GM21390 (cell line): ENCODE results near the gene ROR1.
"Not testable (repeated sequence)": the region's sequence is repeated elsewhere in the genome, so short reads cannot be mapped to it uniquely, and the experiment has no call there.

ENCODE experiments used
- ATAC-seq: cut with Tn5 transposase; IDR thresholded peaks from one replicate; pipeline ENCODE4 v1.9.1; 2021; ENCODE audit not compliant: unreplicated experiment

Gene ROR1

DNA sequence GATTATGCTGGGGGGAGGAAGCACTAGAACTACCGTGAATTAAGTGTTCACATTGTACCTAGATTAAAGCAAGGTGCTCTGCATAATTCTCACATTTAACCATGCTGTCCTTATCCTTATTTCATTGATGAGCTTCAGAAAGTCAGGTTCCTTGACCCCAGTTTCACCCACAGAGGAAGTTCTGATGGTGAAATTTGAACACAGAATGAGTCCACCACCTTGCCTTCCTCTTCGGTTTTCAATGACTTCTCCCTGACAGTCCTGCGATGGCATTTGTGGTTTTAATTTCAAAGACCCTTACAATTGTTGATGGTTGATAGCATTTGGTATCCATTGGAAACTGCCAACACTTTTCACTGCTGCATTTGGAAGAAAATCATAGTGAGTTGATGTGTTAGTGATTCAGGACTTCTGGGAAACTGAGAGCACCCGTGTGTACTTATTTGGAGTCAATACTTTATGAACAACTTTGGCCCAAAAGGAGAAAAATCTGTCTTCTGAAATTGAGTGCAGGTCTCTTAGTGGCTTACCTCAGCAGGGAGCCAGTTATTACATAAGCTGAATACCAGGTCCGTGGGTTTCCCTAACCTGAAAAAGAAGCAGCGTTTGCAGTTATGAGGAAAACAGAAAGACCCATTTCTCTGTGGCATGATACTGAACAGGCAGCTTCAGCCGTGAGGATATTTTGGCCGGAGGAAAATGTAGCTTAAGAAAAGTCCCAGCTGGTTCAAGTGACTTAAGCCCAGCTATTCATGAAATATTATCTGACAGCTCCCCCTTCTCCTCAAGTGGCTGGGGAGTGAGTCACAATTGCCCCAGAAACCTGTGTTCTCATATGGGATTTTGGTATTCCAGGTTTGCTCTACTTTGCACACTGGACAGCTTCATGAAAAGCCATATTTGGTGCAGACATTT is 47.5 kb downstream of the ROR1 start:
- ATAC-seq = no peak

DNA sequence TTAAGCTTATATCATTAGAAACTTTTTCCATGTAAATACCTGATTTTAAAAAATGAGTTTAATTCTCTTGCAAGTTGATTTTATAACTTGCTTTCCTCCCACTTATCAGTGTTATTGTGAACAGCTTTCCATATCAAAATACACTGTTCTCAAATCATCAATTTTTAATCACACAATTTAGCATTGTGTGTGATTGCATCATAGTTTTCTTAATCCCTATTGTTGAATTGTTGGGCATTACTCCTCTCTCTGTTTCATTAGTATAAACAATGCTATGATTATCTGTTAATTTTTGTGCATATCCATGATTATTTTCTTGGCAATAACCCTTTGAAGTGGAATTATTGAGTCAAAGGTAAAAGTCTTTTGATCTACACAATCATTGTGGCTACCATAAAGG is 48.7 kb downstream of the ROR1 start:
- ATAC-seq = no peak

DNA sequence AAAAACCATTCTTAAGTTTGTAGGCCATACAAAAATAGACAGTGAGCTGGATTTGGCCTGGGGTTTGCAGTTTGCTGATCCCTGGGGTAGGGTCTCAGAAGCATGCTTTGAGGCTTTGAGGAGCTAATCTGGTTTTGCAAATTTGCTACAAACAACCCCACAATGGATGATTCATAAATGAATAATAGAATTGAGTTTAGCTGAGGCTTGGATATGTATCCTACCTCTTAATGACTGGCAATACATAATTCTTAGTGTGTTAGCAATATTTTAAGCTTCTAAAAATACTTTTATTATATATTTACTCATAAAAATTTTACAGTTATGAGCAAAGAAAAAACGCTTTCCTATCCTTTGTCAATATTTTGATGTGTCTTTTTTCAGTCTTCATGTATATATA is 50.6 kb downstream of the ROR1 start:
- no peak for ATAC-seq

DNA sequence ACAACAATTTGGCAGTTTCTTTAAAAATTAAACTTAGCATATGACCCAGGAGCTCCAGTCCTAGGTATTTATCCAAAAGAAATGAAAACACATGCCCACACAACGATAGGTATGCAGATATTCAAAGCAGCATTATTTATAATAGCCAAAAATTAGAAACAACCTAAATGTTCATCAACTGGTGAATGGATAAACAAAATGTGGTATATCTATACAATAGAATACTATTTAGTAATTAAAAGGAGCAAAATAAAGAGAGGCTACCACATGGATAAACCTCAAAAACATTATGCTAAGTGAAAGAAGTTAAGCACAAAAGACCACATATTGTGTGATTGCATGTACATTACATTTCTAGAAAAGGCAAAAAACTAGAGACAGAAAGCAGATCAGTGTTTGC is 51.3 kb downstream of the ROR1 start:
- no peak for ATAC-seq

DNA sequence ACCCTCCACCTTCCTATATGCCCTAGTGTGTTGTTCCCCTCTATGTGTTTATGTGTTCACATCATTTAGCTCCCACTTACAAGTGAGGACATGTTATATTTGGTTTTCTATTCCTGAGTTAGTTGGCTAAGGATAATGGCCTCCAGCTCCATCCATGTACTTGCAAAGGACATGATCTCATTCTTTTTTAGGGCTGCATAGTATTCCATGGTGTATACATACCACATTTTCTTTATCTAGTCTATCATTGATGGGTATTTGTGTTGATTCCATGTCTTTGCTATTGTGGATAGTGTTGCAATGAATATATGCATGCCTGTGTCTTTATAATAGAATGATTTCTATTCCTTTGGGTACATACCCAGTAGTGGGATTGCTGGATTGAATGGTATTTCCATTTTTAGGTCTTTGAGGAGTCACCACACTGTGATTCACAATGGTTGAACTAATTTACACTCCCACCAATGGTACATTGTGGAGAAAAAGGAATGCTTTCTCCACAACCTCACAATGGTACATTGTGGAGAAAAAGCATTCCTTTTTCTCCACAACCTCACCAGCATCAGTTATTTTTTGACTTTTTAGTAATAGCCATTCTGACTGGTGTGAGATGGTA is 52.5 kb downstream of the ROR1 start:
- ATAC-seq = not testable (repeated sequence)

DNA sequence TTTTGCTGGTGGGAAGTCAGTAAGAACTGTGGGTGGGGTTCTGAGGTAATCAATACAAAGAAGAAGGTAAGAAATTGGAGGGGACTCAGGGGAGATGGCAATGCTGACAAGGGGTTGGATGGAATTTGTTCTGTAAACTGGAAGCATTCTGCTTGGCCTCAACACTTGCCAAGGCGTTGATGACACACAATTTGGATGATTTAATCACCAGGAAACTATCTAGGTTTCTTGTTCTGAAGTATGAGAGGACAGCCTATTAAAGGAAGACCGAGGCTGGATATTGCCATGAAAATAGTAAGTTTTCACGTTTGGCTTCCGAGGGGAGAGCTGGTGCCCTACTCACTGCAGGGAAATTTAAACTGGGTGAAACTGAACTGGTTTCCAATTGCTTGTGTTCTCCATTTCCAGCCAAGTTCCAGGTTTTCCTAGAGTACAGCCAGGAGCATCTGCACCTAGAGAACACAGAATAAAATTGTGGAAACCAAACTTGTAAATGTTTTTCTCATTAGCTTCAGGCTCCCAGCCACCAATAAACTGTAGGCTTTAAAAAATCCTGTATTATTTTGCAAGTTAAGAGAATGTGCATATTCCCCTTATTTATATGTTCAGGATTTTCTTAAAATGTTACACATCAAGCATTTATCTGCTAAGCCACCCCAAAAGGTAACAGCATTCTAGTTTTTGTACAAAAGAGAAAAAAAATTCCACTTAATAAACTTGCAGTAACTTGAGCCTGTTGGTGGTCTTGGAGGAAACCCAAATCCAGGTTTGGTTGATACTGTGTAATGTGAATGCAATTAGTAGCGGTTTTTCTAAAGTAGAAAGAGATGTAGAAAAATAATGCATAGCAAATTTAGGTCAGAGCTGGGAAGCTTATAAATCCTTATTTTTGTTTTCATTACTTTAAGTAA is 53.8 kb downstream of the ROR1 start:
- ATAC-seq = no peak

DNA sequence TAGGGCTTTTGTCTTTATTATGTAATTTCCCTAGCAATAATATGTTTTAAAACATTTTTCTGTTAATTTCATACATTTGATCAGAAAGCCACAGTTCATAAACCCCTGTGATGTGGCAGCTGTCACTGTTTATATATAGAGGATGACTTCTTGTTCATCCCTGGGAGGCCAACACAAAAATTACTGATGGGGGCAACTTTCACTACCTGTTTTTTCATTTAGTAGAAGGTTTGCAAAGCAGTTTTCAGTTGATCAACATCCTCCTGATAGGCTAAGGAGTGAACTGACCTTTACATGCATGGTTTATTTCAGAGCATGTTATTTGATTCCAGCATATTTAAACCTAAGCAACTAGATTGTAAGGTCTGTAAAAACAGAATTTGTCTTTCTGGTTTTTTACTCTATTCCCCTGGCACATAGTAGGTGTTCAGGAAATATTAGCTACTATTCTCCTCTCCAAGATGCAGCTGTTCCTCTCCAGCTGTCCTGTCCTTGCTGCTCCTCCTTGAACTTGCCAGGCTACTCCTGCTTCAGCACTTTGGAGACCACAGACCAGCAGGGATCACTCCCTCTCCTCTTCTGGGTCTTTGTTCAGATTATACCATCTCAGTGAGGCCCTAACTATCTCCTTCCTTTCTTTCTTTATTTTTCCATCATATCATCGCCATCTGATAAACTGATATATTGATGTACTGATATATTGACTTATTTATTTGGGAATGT is 54.7 kb downstream of the ROR1 start:
- peak; percentile 88 for ATAC-seq

DNA sequence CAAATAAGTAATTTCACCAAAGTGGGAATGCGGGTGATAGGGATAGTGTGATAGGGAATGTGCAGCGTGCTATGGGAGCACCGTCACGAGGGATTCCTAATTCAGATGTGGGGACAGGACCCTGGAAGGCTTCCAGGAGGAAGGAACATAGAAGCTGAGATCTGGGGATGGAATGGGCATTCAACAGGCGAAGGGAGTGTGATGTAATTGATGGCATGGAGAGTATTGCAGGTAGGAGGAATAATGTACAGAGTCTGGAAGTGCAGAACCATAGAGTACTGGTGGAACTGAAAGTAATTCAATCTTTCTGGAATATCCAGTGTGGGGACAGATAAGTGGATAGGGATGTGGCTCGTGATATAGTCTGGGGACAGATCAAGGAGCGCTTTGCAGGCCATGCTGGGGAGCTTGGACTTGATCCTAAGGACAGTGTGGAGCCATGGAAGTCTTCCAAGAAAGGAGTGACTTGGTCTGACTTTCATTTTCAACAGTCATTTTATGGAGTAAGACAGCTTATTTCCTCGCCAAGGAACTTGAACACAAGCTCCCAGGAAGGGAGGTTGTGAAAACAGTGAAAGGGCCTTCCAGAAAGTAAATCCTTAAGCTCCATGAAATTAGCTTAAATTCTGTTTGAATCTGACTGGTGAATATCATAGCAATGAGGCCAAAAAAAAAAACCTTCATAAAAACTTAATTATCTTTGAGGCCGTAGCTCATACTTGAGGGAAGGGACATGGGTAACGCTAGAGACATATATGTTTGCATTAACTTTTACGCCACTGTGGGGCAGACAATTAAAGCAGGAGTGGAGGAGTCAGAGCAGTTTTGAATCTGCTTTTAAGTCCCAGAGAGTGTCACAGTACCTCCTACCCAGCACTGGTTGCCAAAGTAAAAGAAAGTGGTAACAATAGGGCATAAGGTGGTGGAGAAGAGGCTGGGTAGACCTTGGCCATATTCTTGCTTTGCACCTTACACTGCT is 55.8 kb downstream of the ROR1 start:
- no peak for ATAC-seq

DNA sequence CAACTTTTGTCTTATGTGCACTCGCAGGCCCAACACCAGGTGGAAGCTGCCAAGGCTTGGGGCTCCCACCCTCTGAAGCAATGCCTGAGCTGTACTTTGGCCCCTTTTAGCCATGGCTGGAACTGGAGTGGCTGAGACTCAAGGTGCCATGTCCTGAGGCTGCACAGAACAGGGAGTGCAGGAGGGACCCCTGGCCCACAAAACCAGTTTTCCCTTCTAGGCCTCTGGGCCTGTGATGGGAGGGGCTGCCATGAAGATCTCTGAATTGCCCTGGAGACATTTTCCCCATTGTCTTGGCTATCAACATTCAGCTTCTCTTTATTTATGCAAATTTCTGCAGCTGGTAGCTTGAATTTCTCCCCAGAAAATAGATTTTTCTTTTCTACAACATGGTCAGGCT is 57.6 kb downstream of the ROR1 start:
- ATAC-seq = no peak

DNA sequence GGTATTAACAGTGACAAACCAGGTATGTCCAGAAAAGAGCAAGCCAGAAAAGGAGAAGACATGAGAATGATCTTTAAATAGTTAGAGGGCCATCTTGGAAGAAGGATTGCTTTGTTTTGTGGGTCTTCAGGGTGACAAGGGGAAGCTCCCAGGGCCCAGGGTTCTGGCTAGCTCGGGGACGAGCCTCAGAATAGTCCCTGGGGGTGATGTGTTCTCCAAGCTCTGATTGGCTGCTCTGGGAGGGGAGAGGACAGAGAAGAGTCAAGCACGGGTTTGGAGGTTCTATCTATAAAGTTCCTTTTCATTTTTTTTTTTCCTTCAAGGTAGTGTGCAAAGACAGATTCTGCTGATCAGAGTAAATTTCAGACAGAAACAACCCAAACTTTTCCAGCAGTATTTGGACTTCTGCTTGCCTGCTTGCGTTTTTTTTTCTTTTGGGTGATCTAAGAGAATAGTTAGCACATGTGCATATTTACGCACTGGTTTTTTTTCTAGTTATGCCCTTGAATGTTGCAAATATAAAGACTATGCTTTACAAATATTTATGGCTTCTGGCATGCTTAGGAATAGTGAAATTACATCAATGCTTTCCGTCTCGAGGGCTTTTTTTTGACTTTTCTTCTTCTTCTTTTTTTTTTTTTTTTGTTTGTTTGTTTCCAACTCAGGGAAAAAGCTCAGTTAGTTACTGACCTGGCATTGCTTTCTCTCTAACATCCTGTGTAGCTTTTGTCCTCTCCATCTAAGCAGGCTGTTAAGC is 59.7 kb downstream of the ROR1 start:
- no peak for ATAC-seq

DNA sequence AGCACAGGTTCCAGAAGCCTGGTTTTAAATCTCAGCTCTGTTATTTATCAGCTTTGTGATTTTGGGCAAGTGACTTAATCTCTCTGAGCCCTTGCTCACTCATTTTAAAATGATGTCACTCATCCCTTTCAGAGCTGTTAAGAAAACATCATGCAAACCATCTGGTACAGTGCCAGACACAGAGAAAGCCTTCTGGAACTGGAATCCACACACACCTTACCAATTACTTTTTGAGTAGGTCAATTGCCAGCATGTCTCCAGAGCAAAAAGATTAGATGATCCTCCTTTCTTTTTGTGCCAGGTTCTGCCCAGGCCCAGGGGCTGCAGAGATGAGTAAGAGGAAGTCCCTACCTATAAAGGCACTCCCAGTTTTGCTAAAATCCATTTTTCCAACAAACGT is 61.3 kb downstream of the ROR1 start:
- ATAC-seq = no peak

DNA sequence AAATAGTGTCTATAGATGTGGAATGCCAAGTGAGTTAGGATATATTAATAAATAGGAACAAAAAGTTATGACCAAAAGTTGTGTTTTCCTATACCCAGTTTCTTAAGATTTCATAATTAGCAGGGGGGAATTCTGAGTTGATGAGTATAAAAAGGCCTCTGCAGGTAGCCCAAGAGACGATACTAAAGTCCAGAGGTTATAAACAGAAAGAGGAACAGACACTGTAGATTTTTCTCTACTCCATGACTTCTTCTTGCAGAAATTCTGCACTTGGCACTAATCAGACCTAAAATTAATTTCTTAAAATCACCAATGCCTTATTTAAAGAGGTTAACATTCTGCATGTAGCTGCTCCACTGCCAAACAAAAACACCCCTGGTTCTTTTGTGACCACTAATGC is 62.6 kb downstream of the ROR1 start:
- ATAC-seq = no peak

DNA sequence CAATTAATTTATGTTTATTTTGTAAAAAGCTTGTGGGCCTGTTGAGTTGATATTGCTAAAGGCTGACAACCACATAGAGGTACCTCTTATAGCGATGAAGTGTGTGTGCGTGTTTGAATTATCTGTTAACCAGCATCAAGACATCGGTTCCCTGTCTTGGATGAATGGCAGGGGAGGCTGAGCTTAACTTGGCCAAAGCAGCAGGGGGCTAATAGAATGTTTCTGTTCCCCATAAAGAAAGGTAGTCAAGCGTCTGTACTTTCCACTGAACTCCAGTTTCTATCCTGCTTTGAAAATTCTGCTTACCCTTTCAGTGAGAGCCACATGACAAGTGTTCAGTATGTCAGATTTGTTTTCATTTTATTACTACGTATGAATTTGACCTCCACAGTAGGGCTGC is 63.0 kb downstream of the ROR1 start:
- no peak for ATAC-seq

DNA sequence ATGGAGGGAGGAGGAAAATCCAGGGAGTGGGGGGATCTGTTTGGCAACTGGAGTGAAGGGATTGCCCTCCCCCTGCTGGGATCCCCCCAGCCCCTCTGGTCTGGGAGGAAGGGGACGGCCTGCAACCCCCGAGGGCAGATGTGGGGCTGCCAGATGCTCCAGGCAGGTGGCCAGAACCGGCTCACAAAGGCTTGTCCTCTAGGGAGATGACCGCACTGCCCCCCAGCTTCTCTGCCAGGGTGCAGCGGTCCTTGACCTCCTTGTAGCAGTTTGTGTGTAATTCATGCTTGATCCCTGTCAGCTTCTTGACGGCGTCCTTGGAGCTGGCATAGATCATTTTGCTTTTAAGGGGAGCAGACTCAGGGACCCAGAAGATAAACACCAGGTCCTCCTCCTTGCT is 69.2 kb downstream of the ROR1 start:
- ATAC-seq = no peak

DNA sequence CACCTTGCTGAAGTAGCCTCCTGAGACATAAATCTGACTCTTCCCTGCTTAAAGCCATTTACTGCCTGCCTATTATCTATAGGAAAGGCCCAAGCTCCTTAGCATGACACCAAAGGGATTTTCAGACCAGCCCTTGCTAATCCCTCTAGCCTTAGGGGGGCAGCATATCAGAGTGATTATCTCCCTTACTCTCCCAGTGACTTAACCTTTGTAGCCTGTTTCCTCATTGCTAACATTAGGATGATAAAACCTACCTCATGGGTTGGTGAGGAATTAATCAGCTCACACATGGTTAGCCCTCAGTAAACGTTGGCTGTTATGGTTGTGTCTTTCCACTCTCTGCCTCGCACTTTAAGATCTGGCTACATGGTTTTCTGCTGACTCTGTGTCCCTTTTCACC is 70.1 kb downstream of the ROR1 start:
- no peak for ATAC-seq

DNA sequence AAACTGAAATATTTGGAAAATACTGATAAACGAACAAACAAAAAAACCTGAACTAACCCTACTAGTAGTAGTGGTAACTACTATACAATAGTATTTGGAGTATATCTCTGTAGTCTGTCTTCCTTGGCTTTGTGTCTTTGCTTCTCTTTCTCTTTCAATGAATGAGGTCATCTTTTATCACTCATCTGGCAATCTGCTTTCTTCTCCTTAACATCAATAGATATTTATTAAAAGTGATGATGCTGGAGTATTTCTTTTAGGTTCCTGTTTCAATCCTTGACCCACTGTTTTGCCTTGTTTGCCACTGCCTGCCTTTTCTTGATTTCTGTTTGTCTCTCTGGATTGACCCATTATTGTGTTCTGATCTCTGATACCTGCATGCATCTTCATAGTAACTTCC is 71.5 kb downstream of the ROR1 start:
- ATAC-seq = no peak

DNA sequence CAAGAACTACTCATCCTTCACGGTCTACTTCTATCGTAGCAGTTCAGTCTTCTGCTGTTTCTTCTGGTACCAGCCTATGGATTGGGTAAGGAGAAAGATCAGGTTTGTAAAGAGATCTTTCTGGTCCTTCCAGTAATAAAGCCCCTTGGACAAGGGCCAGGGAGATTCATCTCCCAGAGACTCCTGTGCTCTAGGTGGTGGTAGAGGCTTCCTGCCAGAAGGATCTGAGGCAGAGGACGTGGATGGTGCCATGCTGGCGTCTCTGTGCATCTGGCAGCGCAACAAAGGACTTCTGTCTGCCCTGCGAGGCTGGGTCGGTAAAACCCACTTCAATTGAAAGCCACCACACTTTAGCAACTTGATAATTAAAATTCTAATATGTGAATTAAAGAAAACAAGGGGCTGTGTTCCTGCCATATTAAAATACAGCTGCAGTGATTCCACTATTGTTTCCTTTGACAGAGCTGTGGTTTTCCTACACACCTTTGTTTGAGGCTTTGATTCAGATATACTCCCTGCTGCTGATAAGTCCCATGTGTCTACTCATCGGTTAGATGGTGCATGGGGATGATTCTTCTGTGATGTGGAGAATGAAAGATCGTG is 73.6 kb downstream of the ROR1 start:
- ATAC-seq = no peak

DNA sequence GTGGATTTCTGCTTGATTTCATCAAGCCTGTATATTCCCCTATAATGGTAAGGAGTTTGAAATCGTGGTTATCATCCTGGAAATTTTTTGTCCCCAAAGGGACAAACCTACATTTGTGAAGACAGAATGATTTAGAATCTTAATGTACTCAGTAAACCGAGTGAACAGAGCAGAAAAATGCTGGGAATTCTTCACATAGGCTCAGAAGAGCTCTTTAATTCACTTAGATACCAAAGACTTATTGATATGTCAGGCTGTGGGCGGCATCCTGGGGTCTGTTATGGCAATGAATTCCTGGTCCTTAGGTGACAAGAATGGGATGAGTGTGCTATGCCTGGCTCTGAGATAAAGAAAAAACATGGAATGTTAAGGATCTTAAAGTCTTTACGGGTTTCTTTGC is 74.9 kb downstream of the ROR1 start:
- no peak for ATAC-seq

DNA sequence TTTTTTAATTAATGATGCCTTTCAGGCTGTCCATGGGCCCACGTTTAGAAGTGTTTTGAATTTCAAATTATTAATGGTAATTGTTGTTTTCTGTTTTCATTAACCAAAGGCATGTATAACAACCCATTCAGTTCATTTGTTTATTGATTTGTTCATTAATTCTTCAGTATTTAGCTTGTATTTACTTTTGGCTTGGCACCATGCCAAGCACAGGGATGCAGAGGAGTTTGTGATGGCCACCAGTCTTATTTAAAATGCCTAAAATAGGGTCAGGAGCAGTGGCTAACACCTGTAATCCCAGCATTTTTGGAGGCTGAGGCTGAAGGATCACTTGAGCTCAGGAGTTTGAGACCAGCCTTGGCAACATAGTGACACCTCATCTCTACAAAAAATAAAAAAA is 75.3 kb downstream of the ROR1 start:
- ATAC-seq = no peak
